NT2/D1 (cell line): ENCODE data around the gene CUL9.
A peak's percentile ranks its signal among the peaks of the same experiment; 100 is the strongest.

ENCODE experiments used
- DNase-seq: peaks from one replicate; pipeline ENCODE4 v3.0.0-alpha.2; 2011; ENCODE audit warnings: low read depth, low spot score
- H3K27me3 ChIP-seq: 2 replicates; pipeline ENCODE4 v1.6.0; 2011; ENCODE audit warnings: mild to moderate bottlenecking; ENCODE audit not compliant: insufficient read length, insufficient read depth
- H3K36me3 ChIP-seq: 2 replicates; pipeline ENCODE4 v1.6.1; 2011; ENCODE audit warnings: mild to moderate bottlenecking, low read length, mixed read lengths; ENCODE audit not compliant: insufficient read depth, insufficient read length
- H3K4me1 ChIP-seq: 2 replicates; pipeline ENCODE4 v1.5.1; 2011; ENCODE audit not compliant: insufficient read depth, insufficient read length
- H3K4me3 ChIP-seq: 2 replicates; pipeline ENCODE4 v1.5.1; 2011; ENCODE audit warnings: low read depth; ENCODE audit not compliant: insufficient read length
- H3K9ac ChIP-seq: 2 replicates; pipeline ENCODE4 v1.6.0; 2011; ENCODE audit warnings: low read depth; ENCODE audit not compliant: insufficient read length
- H3K9me3 ChIP-seq: 2 replicates; pipeline ENCODE4 v1.5.1; 2011; ENCODE audit warnings: mild to moderate bottlenecking, low read length; ENCODE audit not compliant: insufficient read depth
- SUZ12 ChIP-seq: IDR thresholded peaks from 2 replicates; pipeline ENCODE4 v1.6.1; 2011; ENCODE audit not compliant: insufficient read length, insufficient read depth; ENCODE audit errors: extremely low read depth
- YY1 ChIP-seq: IDR thresholded peaks from 2 replicates; pipeline ENCODE4 v1.6.1; 2011; ENCODE audit not compliant: insufficient read length, insufficient read depth
- ZNF274 ChIP-seq: IDR thresholded peaks from 2 replicates; pipeline ENCODE4 v1.6.1; 2011; ENCODE audit warnings: mild to moderate bottlenecking, low read depth, low read length

CUL9 gene

GRCh38 chr6:43175676-43176422, 6.1 kb upstream of the CUL9 start:
- Histone ChIP-seq H3K27me3 (no peaks in the 10 kb centered on the region), H3K4me3 (no peak overlapping the region), H3K4me1 (peaks cover 10% of the 10 kb centered on the region), H3K9ac (no peak overlapping the region), H3K36me3 (peaks cover 53% of the 10 kb centered on the region), H3K9me3 (no peaks in the 10 kb centered on the region)
- no peak for TF ChIP-seq ZNF274
- no peak for TF ChIP-seq YY1
- no peak for TF ChIP-seq SUZ12
- DNase-seq = no peak

GRCh38 chr6:43176423-43176786, 5.6 kb upstream of the CUL9 start:
- no peaks in the 10 kb centered on the region for H3K27me3 ChIP-seq
- H3K36me3 ChIP-seq = peaks cover 58% of the 10 kb centered on the region
- TF ChIP-seq YY1 (no peak), ZNF274 (no peak)
- no peak for DNase-seq
- H3K4me3 ChIP-seq = no peak overlapping the region
- no peaks in the 10 kb centered on the region for H3K9me3 ChIP-seq
- H3K4me1 ChIP-seq = peaks cover 10% of the 10 kb centered on the region
- H3K9ac ChIP-seq = no peak overlapping the region

- peaks cover 10% of the 10 kb centered on the region for H3K4me1 ChIP-seq
- no peaks in the 10 kb centered on the region for H3K27me3 ChIP-seq
- no peak for DNase-seq
- TF ChIP-seq ZNF274 = no peak
- TF ChIP-seq SUZ12 = no peak
- no peak for TF ChIP-seq YY1
- H3K36me3 ChIP-seq = peaks cover 58% of the 10 kb centered on the region
- H3K9ac ChIP-seq = no peak overlapping the region
- H3K9me3 ChIP-seq = no peaks in the 10 kb centered on the region
- H3K4me3 ChIP-seq = no peak overlapping the region
These were observed 3.8 kb upstream of the CUL9 start for GRCh38 chr6:43178150-43178549.

- Histone ChIP-seq H3K27me3 (no peaks in the 10 kb centered on the region), H3K4me3 (no peak overlapping the region), H3K4me1 (peaks cover 3% of the 10 kb centered on the region), H3K9ac (no peak overlapping the region), H3K9me3 (no peaks in the 10 kb centered on the region), H3K36me3 (peaks cover 50% of the 10 kb centered on the region)
- DNase-seq = no peak
- no peak for TF ChIP-seq YY1
- no peak for TF ChIP-seq SUZ12
- TF ChIP-seq ZNF274 = no peak
These were observed 2.8 kb upstream of the CUL9 start for GRCh38 chr6:43178951-43179830.

- Histone ChIP-seq H3K9me3 (no peaks in the 10 kb centered on the region), H3K27me3 (no peaks in the 10 kb centered on the region), H3K36me3 (peaks cover 47% of the 10 kb centered on the region), H3K4me3 (no peak overlapping the region), H3K4me1 (peaks cover 3% of the 10 kb centered on the region), H3K9ac (no peak overlapping the region)
- no peak for DNase-seq
- TF ChIP-seq YY1 (no peak), ZNF274 (no peak), SUZ12 (no peak)
These were observed 1.9 kb upstream of the CUL9 start for GRCh38 chr6:43180058-43180457.

- Histone ChIP-seq H3K36me3 (peaks cover 45% of the 10 kb centered on the region), H3K9me3 (no peaks in the 10 kb centered on the region), H3K4me3 (no peak overlapping the region), H3K27me3 (no peaks in the 10 kb centered on the region), H3K4me1 (peaks cover 3% of the 10 kb centered on the region), H3K9ac (no peak overlapping the region)
- DNase-seq = no peak
- no peak for TF ChIP-seq ZNF274
- no peak for TF ChIP-seq SUZ12
- TF ChIP-seq YY1 = no peak
These were observed 1.0 kb upstream of the CUL9 start for GRCh38 chr6:43180985-43181384.

- DNase-seq = no peak
- H3K4me1 ChIP-seq = peaks cover 3% of the 10 kb centered on the region
- H3K4me3 ChIP-seq = peak overlapping the region; percentile 63
- TF ChIP-seq SUZ12 (no peak), ZNF274 (no peak), YY1 (no peak)
- no peaks in the 10 kb centered on the region for H3K27me3 ChIP-seq
- peaks cover 43% of the 10 kb centered on the region for H3K36me3 ChIP-seq
- H3K9ac ChIP-seq = peak overlapping the region; percentile 85
- no peaks in the 10 kb centered on the region for H3K9me3 ChIP-seq
These were observed 415 bp upstream of the CUL9 start for GRCh38 chr6:43181621-43181941.
